Stimulated activated CD4-positive, alpha-beta T cell treated with anti-CD3 and anti-CD28 coated beads, Interleukin-1b, Interleukin-23, amount 100 ng/mL, for 4 hours (primary cell): ENCODE results near the gene COL19A1.
"Not testable (repeated sequence)": the region's sequence is repeated elsewhere in the genome, so short reads cannot be mapped to it uniquely, and the experiment has no call there.

Experiments used
- DNase-seq, 2 donors: peaks; one replicate each; pipeline ENCODE4 v3.0.0-alpha.2; 2020; ENCODE audit warnings: low read depth in 2 of 2

COL19A1 gene

GRCh38 chr6:69866770-69867638, 648 bp downstream of the COL19A1 start:
- peak; percentile 49 to 54 for DNase-seq

DNA sequence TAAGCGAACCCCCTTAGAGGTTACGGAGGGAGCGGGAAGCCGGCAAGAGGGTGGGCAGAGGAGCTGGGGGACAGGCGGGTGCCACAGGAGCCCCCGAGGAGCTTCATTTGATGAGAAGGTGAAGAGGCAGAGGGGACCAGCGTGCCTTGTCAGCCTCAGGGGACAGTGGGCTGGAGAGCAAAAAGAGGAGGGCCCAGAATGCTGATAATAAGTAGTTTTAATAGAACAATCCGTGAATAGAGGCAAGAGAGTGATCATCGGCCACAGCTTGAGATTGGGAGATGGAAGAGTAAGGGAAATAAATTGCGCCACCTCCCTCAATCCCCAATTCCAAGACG, 1.3 kb downstream of the COL19A1 start:
- DNase-seq, result no peak

DNA sequence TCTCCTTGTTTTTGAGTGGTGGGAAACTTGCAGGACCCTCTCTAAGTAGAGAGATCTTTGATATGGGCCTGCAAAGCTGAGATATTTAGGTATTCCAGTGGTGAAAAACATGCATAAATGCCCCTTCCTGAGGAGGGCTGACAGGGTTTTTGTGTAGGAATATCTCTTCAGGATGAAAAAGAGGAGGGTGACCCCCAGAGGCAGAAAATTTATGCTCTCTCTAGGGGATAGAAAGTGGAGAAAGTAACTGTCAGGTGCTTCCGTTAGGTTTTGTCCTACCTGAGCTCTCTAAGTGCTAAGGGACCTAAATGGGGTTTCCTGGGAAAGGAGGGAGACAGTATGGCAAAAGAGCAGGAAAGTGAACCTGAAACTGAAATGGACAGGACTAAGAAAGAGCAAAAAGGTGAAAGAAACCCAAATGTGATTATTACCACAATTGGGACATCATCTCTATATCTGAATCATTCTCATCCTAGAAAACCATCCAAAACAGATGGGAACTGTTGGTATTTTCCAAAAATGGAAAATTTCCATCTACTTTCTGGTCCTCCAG, 2.0 kb downstream of the COL19A1 start:
- no peak for DNase-seq

GRCh38 chr6:69868961-69869360, 2.6 kb downstream of the COL19A1 start:
- no peak for DNase-seq

- no peak for DNase-seq
Observed at GRCh38 chr6:69871107-69871506, 4.8 kb downstream of the COL19A1 start.

- no peak for DNase-seq
Observed at GRCh38 chr6:69873291-69873690, 6.9 kb downstream of the COL19A1 start.

- DNase-seq, result no peak
Observed at GRCh38 chr6:69875715-69876114, 9.4 kb downstream of the COL19A1 start.

DNA sequence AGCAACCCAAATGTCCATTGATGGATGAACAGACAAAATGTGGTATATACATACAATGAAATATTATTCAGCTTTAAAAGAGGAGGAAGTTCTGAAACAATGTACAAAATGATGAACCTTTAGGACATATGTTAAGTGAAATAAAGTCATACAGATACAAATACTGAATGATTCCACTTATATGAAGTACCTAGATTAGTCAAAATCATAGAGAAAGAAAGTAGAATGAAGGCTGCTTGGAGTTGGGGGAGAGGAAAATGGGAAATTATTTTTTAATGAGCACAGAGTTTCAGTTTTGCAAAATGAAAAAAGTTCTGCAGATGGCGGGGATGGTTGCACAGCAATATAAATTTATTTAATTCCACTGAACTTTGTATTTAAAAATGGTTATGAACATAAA, 12.4 kb downstream of the COL19A1 start:
- no peak for DNase-seq

DNA sequence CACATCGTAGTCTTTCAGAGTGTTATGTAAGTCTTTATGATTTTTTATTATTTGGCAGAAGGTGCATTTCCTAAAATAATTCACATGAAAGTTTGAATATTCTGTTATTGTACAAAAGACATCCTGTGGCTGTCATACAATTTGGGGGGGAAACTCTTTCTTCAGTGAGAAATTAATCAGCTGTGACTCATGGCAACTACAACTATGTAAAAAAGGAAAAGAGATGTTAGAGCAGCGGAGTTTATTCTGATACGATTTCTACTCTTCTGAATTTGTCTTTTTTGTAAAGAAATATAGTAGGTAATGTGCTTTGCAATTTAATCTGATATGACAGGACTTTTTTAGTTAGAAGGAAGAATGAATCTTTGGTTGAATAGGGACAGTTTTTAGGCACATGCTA, 14.2 kb downstream of the COL19A1 start:
- DNase-seq, result no peak

GRCh38 chr6:69881322-69882151, 15.2 kb downstream of the COL19A1 start:
- no peak for DNase-seq

DNA sequence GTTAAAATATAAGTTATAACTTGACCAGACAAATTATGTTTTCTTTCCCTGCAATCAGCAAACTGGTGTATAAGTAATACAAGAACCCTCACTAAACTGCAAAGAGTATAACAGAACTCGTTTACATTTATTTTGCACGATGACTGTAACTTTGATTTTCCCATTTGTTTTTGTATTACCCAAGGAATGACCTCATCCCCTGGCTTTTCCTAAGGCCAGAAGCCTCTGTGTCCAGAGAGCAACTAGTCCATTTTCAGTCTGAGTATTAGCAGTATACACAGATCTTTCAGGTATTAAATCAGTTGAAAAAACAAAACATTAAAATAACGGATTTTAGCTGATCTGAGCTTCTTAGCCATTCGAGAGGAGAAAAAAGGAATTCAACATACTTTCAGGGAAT, 17.2 kb downstream of the COL19A1 start:
- no peak for DNase-seq

- no peak for DNase-seq
Observed at GRCh38 chr6:69884231-69884630, 17.9 kb downstream of the COL19A1 start.

GRCh38 chr6:69887026-69887425, 20.7 kb downstream of the COL19A1 start:
- no peak for DNase-seq

DNA sequence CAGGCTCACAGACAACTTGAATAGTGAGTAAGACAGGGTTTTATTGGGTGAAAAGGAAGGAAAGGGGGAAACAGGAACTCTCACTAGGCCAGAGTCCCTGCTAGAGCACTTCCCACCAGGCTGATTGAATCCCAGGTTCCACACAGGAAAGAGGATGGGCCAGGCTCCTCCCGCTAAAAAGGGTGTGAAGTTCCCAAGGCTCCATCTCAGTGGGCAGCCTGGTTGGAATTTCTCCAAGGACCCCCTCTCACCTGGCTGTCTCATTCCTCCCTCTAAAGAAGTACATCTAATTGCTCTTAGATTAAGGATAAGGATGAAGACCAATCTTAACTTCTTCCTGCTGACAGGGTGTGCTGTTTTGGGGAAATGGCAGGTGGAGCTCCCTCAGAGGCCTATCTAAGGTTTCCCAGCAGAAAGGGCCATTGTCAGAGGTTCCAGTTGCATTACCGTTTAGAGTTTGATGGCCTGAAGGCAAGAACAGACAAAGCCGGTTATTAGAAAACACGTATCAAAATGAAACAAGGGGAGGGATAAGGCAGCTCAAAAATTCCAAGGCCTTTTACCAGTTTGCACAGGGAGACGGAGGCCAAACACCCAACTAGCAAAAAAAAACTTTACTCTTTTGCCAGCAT, 21.5 kb downstream of the COL19A1 start:
- DNase-seq, result no peak

DNA sequence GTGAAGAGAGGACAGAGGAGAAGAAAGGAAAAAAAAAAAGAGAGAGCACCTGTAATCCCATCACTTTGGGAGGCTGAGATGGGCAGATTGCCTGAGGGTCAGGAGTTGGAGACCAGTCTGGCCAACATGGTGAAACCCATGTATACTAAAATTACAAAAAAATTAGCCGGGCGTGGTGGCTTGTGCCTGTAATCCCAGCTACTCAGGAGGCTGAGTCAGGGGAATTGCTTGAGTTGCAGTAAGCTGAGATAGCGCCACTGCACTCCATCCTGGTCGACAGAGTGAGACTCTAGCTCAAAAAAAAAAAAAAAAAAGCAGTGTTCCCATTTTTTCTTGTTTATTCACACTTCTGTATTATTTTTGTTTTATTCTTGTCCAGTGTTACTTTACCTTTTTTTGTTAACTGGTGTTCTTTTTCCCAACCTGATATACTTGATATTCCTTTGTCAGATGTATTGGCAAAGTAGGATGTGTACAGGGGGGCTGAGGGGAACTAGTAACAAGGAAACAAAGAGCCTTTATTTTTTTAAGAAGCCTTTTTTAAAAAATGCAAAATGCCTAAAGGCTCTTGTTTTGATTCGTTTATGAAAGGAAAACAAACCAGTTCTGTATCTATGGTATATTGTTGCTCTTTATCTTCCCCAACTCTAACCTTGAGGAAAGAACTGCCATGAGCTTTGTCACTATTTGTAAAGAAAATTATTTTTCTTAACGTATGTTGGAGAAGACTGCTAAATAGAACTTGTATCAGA, 22.3 kb downstream of the COL19A1 start:
- DNase-seq, result no peak

- DNase-seq, result not testable (repeated sequence)
Observed at GRCh38 chr6:69889234-69889974, 23.0 kb downstream of the COL19A1 start.

GRCh38 chr6:69892561-69892960, 26.2 kb downstream of the COL19A1 start:
- not testable (repeated sequence) for DNase-seq

DNA sequence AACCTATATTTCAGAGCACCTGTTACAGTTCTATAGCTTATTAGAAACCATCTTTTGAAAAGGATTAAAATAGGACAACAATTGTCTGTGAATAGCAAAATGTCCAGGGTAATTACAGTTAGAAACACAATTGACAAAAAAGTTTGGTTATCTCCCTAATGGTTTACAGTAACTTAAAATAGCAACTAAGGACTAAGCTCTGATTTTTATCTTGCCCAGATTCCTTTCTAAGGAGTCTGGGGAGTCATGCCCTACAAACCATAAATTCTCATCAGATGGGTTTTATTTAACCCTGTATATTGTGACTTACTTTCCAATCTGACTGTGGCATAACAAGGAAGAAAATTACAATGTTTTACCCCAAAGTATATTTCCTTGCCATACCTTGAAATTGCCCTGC, 26.9 kb downstream of the COL19A1 start:
- not testable (repeated sequence) for DNase-seq

DNA sequence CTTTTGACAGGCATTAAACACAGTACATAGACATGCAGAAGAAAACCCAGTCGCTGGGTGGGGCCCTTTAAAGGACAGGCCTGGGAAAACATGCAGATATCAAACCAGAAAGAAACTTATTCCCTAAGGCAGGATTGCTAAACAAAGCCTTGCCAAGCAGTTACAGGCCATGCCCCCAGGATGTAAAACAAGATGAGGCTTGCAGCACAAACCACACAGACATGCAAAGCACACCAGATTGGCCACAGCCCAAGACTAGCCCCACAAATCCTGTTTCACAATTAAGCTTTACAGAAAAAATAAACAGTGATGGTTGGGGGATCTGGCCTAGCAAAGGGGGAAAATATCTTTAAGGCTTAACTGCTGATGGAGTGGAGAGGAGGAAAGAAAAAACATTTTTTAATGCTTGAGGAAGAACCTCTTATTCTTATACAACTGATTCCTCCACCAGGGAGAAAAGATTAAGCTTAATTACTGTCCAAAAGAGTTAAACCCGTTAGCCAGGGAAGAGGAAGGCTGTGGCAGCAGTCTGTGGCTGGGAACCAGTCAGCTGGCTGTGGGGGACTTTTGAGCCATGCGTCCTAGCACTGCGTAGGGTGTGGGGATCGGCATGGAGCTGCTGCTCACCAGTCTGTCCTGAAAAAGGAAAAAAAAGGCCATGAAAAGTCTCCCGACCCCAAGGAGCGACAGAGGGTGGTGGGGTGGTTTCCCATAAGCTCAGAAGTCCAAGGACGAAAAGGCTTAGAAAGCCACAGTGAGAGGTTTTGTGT, 28.4 kb downstream of the COL19A1 start:
- no peak for DNase-seq

DNA sequence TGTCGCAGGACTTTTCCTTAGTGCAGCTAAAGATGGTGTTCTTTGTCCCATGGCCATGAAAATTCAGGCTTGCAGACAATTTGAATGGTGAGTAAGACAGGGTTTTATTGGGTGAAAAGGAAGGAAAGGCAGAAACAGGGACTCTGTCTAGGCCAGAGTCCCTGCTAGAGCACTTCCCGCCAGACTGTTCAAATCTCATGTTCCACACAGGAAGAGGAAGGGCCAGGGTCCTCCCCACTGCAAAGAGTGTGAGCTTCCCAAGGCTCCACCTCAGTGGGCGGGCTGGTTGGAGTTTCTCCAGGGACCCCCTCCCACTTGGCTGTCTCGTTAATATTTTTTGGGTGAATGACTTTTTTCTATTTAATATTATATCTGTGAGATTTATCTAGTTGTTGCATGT, 29.0 kb downstream of the COL19A1 start:
- no peak for DNase-seq
